ENCODE results near the gene SPART. TPM values are rescaled to one million over a fixed set of nuclear protein-coding genes. Genes with fewer than 3 reads are reported as not detected.

SPART gene
- total and polyA plus RNA-seq, 4 donors: 28.0 to 84.7 (median 45.9) TPM

GRCh38 chr13:36258831-36259230 lies 87.4 kb downstream of the SPART start:
- H3K4me3 ChIP-seq: no peak overlapping the region
- no peaks in the 10 kb centered on the region for H3K4me1 ChIP-seq (ENCODE audit: control insufficient read depth in 5 of 5, insufficient read depth in 5 of 5, low read length in 5 of 5)
- no peak for ATAC-seq (ENCODE audit: insufficient read depth, low FRiP score)
- DNase-seq: no peak
- H3K27ac ChIP-seq (ENCODE audit: low read depth in 1 of 2, low read length in 1 of 2): no peak overlapping the region
- H3K27me3 ChIP-seq (ENCODE audit: control insufficient read depth in 3 of 3, insufficient read depth in 3 of 3, low read length in 2 of 3): no peaks in the 10 kb centered on the region
- H3K9me3 ChIP-seq (ENCODE audit: control insufficient read depth in 4 of 4, insufficient read depth in 3 of 4, low read length in 3 of 4): peaks cover 0 to 3% (median 0%) of the 10 kb centered on the region in 4 donors
- 84 to 91% methylated on average over 8 of the region's 8 CpGs for WGBS, 2 donors
- H3K9ac ChIP-seq (ENCODE audit: insufficient read depth in 1 of 2, low read length in 2 of 2): no peak overlapping the region
- no peaks in the 10 kb centered on the region for H3K36me3 ChIP-seq (ENCODE audit: control insufficient read depth in 4 of 4, insufficient read depth in 4 of 4, low read length in 4 of 4)
- TF ChIP-seq CTCF (IDR thresholded peaks at IDR 0.05; ENCODE audit: control extremely low read depth, extremely low read depth): no peak

Small RNA genes lying within 50 kb of the gene (small RNA-seq; reads per million reads assigned to genes)
- gene RNU6-71P (ENCODE audit: low replicate concordance): not detected

Other genes starting within 250 kb of the SPART start
- 10 to 100 TPM; 12.6 to 23.5 TPM for gene DCLK1, start 215.0 kb downstream of the SPART start, total RNA-seq
- gene DCLK1, start 215.0 kb downstream of the SPART start, polyA plus RNA-seq: 1 to 10 TPM; 1.2 to 1.3 TPM
- under 1 TPM; 0.11 to 0.28 TPM for gene SOHLH2, start 131.8 kb downstream of the SPART start, total RNA-seq
- under 1 TPM; 0.04 to 0.05 TPM for gene SOHLH2, start 131.8 kb downstream of the SPART start, polyA plus RNA-seq
- 1 to 10 TPM; 1.4 to 3.4 TPM for gene CCDC169, start 48.6 kb downstream of the SPART start, total RNA-seq
- under 1 TPM; 0.14 to 0.18 TPM for gene CCDC169, start 48.6 kb downstream of the SPART start, polyA plus RNA-seq
- 10 to 100 TPM in 1 of 2 donors, 1 to 10 TPM in 1; 9.6 to 10.2 TPM for gene CCNA1, start 86.1 kb upstream of the SPART start, total RNA-seq
- 1 to 10 TPM in 1 of 2 donors, under 1 TPM in 1; 0.98 to 4.1 TPM for gene CCNA1, start 86.1 kb upstream of the SPART start, polyA plus RNA-seq

All from lung (tissue), 13 donors.